ENCODE data around the gene LNX2.

The LNX2 gene

DNA sequence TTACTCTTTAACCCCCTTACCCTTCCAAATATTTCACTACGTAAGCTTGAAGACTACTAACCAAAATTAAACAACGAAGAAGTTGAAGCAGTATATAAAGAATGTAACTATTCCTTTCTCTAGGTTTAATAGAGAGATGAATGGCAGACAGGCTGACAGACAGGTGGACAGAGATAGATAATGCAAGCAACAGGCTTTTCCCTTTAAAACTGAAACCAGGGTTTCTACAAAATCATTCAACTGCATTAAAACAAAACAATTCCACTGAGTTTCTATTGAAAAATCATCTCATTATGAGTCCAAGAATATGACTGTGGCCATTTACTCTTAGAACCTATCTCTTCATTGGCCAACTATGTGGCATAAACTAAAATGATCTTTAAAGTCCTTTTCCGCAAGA, 15.2 kb downstream of the LNX2 start:
- H3K9me3 ChIP-seq (ENCODE audit: control insufficient read depth, insufficient read depth, low read length) = no peaks in the 10 kb centered on the region
- peaks cover 10% of the 10 kb centered on the region for H3K4me1 ChIP-seq (ENCODE audit: control insufficient read depth, insufficient read depth, low read length)
- H3K4me3 ChIP-seq (ENCODE audit: low read depth, low read length) = no peak overlapping the region
- H3K36me3 ChIP-seq (ENCODE audit: control insufficient read depth, insufficient read depth, low read length) = no peaks in the 10 kb centered on the region
- H3K9ac ChIP-seq (ENCODE audit: low read depth, low read length) = no peak overlapping the region
- no peaks in the 10 kb centered on the region for H3K27me3 ChIP-seq (ENCODE audit: control insufficient read depth, insufficient read depth, low read length)

DNA sequence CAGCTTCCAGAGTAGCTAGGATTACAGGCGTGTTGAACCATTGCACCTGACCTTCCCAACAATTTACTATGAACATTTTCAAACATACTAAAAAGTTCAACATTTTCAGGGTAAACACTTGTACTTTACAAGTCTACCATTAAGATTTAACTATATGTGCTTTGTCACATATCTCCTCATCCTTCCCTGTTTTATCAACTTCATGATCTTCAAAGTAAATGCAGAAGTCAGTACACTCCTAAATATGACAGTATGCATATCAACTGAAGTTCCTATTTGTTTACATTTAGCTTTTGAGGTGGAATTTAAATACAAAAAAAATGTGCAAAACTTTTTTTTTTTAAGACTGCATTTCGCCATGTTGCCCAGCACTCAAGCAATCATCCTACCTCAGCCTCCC, 18.5 kb downstream of the LNX2 start:
- H3K9ac ChIP-seq (ENCODE audit: low read depth, low read length) = no peak overlapping the region
- no peak overlapping the region for H3K4me3 ChIP-seq (ENCODE audit: low read depth, low read length)
- no peaks in the 10 kb centered on the region for H3K9me3 ChIP-seq (ENCODE audit: control insufficient read depth, insufficient read depth, low read length)
- H3K36me3 ChIP-seq (ENCODE audit: control insufficient read depth, insufficient read depth, low read length) = no peaks in the 10 kb centered on the region
- H3K4me1 ChIP-seq (ENCODE audit: control insufficient read depth, insufficient read depth, low read length) = peaks cover 9% of the 10 kb centered on the region
- no peaks in the 10 kb centered on the region for H3K27me3 ChIP-seq (ENCODE audit: control insufficient read depth, insufficient read depth, low read length)

DNA sequence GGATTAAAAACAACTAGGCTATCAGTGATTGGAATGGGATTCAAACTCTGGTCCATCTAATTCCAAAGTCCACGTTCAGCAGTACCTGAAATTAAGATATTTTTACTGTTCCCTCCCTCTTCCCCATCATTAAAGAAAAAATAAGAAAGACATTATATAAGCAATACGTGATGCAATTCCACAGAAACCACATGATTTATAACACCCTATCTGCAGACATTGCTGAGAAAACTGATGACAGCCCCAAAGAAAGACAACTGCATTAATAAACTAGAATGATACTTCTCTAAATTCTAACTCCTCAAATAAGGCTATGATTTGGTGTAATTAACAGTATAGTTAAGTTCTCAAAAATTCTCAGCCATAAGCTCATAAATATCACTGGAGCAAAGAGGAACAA, 19.1 kb downstream of the LNX2 start:
- Histone ChIP-seq H3K27me3 (ENCODE audit: control insufficient read depth, insufficient read depth, low read length) (no peaks in the 10 kb centered on the region), H3K9me3 (ENCODE audit: control insufficient read depth, insufficient read depth, low read length) (no peaks in the 10 kb centered on the region), H3K4me3 (ENCODE audit: low read depth, low read length) (no peak overlapping the region), H3K36me3 (ENCODE audit: control insufficient read depth, insufficient read depth, low read length) (no peaks in the 10 kb centered on the region), H3K4me1 (ENCODE audit: control insufficient read depth, insufficient read depth, low read length) (peaks cover 9% of the 10 kb centered on the region), H3K9ac (ENCODE audit: low read depth, low read length) (no peak overlapping the region)

DNA sequence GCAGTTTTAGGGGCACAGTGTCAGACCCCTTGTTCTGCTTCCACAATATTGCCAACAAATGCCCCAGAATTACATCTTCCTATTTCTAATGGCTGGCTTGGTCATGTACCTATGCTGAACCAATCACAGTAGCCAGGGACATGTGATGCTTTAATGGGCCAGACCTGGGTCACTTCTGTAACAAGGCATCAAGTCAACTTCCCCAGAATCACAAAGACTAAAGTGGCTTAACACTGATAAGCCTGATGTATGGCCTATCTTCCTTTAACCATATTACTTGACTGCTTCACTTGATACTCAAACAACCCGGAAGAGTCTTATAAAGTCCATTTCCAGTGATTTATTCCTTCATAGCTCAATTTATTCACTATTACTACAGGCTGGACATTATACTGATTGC, 19.6 kb downstream of the LNX2 start:
- no peak overlapping the region for H3K4me3 ChIP-seq (ENCODE audit: low read depth, low read length)
- H3K27me3 ChIP-seq (ENCODE audit: control insufficient read depth, insufficient read depth, low read length) = no peaks in the 10 kb centered on the region
- H3K4me1 ChIP-seq (ENCODE audit: control insufficient read depth, insufficient read depth, low read length) = peaks cover 9% of the 10 kb centered on the region
- no peaks in the 10 kb centered on the region for H3K36me3 ChIP-seq (ENCODE audit: control insufficient read depth, insufficient read depth, low read length)
- no peaks in the 10 kb centered on the region for H3K9me3 ChIP-seq (ENCODE audit: control insufficient read depth, insufficient read depth, low read length)
- no peak overlapping the region for H3K9ac ChIP-seq (ENCODE audit: low read depth, low read length)

DNA sequence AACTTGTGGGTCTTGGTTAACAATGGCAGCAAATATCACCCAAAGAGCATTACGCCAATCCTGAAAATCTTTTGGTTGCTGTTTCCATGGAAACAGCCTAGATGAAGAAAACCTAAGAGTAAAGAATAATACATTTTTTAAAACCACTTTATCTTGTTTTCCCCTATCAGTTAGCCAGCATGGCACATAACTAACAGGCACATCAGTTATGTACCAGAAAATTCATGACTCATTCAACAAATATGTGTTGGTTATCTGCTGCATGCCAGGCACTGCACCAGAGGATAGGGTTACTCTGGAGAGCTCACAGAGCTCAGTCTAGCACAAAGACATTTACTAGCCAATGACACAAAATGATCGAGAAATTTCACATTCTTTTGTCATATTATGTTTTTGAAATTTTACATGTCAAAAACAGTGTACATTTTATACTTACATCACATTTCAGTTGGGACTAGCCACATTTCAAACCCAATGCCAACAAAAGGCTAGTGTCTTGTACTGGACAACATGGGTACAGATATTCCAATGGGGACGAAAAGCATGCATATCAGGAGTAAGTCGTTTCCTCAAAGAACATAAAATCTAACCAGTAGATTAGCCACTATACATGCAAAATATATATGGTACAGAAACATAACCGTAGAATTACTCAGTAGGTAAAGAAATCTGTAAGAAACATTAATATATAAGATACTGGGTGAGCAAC, 20.3 kb downstream of the LNX2 start:
- Histone ChIP-seq H3K36me3 (ENCODE audit: control insufficient read depth, insufficient read depth, low read length) (no peaks in the 10 kb centered on the region), H3K27me3 (ENCODE audit: control insufficient read depth, insufficient read depth, low read length) (no peaks in the 10 kb centered on the region), H3K4me1 (ENCODE audit: control insufficient read depth, insufficient read depth, low read length) (peaks cover 9% of the 10 kb centered on the region), H3K9me3 (ENCODE audit: control insufficient read depth, insufficient read depth, low read length) (no peaks in the 10 kb centered on the region), H3K9ac (ENCODE audit: low read depth, low read length) (no peak overlapping the region), H3K4me3 (ENCODE audit: low read depth, low read length) (no peak overlapping the region)

DNA sequence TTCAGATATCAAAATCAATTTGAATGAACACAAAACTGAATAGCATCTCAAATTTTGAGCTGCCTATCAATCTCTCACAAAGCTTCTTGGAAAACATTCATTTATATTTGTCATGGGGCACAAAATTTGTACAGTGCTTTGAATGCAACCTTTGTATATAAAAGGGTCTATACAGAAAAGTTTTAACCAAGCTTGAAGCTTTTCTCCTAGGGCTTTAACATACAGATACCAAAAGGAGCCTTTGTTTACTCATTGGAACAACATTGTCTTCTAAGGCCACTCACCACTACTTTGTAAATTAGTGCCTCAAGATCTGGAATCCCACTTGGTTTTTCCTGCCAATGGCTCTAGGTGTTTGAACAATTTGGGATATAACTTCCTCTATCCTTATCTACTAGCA, 21.2 kb downstream of the LNX2 start:
- peaks cover 6% of the 10 kb centered on the region for H3K4me1 ChIP-seq (ENCODE audit: control insufficient read depth, insufficient read depth, low read length)
- H3K27me3 ChIP-seq (ENCODE audit: control insufficient read depth, insufficient read depth, low read length) = no peaks in the 10 kb centered on the region
- no peak overlapping the region for H3K4me3 ChIP-seq (ENCODE audit: low read depth, low read length)
- H3K9me3 ChIP-seq (ENCODE audit: control insufficient read depth, insufficient read depth, low read length) = no peaks in the 10 kb centered on the region
- no peak overlapping the region for H3K9ac ChIP-seq (ENCODE audit: low read depth, low read length)
- H3K36me3 ChIP-seq (ENCODE audit: control insufficient read depth, insufficient read depth, low read length) = no peaks in the 10 kb centered on the region

DNA sequence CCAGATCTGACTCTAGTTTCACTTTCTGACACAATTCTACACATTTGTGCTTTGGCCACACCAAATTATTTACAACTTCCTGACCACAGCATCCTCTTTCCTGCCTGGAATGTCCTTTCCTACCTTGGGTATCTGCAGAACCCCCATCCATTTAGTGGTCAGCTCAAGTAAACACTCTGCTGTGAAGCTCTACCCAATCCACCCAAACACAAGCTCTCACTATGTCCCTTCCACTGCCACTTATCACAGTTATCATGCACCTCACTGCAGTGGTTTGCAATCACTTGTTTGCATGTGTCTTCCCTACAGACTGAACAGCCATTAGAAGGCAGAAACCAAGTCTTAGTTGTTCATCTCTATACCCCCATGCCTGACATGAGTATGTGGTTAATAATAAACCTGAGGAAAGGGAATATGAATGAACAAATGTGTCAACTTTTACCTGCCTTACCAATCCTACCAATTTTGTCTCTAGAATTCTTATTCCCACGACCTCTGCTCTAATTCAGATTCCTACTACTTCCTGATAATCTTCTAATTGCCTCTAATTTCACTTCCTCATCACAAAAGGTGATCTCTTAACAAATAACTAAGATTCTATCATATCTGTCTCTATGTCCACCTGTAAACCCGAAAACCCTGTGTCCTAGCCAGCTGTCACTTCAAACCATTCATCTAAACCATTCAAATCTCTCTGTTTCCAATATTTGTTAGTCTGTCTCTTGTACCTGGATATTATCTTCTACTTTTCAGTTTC, 25.1 kb downstream of the LNX2 start:
- Histone ChIP-seq H3K9me3 (ENCODE audit: control insufficient read depth, insufficient read depth, low read length) (no peaks in the 10 kb centered on the region), H3K9ac (ENCODE audit: low read depth, low read length) (no peak overlapping the region), H3K4me1 (ENCODE audit: control insufficient read depth, insufficient read depth, low read length) (peaks cover 5% of the 10 kb centered on the region), H3K27me3 (ENCODE audit: control insufficient read depth, insufficient read depth, low read length) (no peaks in the 10 kb centered on the region), H3K36me3 (ENCODE audit: control insufficient read depth, insufficient read depth, low read length) (no peaks in the 10 kb centered on the region), H3K4me3 (ENCODE audit: low read depth, low read length) (no peak overlapping the region)

DNA sequence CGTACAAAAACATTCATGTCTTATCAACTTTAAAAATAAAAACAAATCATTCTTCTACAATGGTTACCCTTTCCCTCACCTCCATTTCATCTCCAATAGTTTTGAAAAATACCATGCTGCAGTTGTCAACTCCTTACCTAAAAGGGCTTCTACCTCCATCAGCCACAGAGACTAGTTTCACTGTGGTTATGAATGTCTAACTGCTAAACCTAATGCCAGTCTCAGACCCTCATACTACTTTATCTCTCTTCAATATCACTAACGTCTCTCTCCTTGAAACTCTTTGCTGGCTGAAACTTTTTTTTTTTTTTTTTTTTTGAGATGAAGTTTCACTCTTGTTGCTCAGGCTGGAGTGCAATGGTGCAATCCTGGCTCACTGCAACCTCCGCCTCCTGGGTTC, 27.1 kb downstream of the LNX2 start:
- Histone ChIP-seq H3K4me3 (ENCODE audit: low read depth, low read length) (no peak overlapping the region), H3K27me3 (ENCODE audit: control insufficient read depth, insufficient read depth, low read length) (no peaks in the 10 kb centered on the region), H3K36me3 (ENCODE audit: control insufficient read depth, insufficient read depth, low read length) (no peaks in the 10 kb centered on the region), H3K4me1 (ENCODE audit: control insufficient read depth, insufficient read depth, low read length) (no peaks in the 10 kb centered on the region), H3K9ac (ENCODE audit: low read depth, low read length) (no peak overlapping the region), H3K9me3 (ENCODE audit: control insufficient read depth, insufficient read depth, low read length) (no peaks in the 10 kb centered on the region)

DNA sequence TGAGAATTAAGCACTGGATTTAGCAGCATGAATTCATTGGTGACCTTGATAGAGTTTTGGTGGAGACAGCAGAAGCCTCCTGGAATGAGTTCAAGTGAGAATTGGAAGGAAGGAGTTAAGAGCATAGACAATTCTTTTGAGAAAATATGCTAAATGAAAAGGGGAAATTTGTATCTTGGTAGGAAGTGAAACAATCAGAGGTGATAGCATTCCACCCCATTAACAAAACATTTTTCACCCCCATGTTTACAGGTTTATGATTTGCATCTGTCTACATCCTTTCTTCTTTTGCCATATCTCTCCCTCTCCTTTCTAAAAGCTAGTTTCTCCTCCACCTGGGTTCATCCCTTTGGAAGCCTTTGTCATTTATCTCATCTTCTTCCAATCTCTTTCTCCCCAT, 27.5 kb downstream of the LNX2 start:
- no peaks in the 10 kb centered on the region for H3K36me3 ChIP-seq (ENCODE audit: control insufficient read depth, insufficient read depth, low read length)
- H3K4me3 ChIP-seq (ENCODE audit: low read depth, low read length) = no peak overlapping the region
- H3K9me3 ChIP-seq (ENCODE audit: control insufficient read depth, insufficient read depth, low read length) = no peaks in the 10 kb centered on the region
- no peaks in the 10 kb centered on the region for H3K27me3 ChIP-seq (ENCODE audit: control insufficient read depth, insufficient read depth, low read length)
- H3K9ac ChIP-seq (ENCODE audit: low read depth, low read length) = no peak overlapping the region
- H3K4me1 ChIP-seq (ENCODE audit: control insufficient read depth, insufficient read depth, low read length) = no peaks in the 10 kb centered on the region

DNA sequence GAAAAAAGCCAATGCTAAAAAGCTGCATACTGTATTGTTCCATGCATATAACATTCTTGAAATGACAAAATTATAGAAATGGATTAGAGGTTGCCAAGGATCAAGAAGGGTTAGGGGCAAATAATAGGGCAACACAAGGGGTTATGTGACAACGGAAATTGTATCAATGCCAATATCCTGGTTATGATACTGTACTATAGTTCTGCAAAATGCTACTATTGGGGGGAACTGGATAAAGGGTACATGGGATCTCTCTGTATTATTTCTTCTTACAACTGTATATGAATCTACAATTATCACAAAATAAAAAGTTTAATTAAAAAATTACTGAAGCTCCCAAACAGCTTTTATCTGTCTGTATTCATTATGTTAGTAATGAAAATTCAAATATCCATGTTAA, 31.9 kb downstream of the LNX2 start:
- no peaks in the 10 kb centered on the region for H3K36me3 ChIP-seq (ENCODE audit: control insufficient read depth, insufficient read depth, low read length)
- no peak overlapping the region for H3K9ac ChIP-seq (ENCODE audit: low read depth, low read length)
- H3K4me3 ChIP-seq (ENCODE audit: low read depth, low read length) = no peak overlapping the region
- no peaks in the 10 kb centered on the region for H3K9me3 ChIP-seq (ENCODE audit: control insufficient read depth, insufficient read depth, low read length)
- H3K4me1 ChIP-seq (ENCODE audit: control insufficient read depth, insufficient read depth, low read length) = no peaks in the 10 kb centered on the region
- no peaks in the 10 kb centered on the region for H3K27me3 ChIP-seq (ENCODE audit: control insufficient read depth, insufficient read depth, low read length)

DNA sequence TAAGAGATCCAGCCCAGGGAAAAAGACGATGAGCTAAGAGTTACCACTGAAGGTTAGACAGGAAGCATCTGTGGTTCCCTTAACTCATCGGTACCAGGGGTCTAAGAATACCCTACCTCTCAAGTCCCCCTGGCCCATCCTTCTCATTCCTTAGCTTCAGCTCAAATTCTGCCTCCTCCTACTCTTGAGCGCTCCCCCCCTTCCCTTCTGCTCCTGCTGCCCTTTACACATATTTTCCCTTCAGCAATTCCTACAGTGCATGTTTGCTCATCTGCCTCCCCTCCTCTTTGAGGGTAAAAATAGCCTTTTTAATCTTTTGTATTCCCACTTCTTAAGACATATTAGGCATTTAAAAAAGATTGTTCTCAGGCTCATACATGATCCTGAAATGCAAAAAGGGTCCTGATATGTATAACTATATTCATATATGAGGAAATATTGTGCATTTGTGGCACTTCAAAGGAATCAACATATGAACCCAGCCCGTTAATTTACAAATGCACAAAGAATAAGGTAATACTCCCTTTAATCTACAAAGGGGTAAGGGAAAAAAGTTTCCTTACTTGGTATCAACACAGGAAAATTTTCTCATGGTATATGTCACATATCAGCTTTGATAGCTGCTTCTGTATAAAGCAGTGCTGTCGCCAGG, 33.1 kb downstream of the LNX2 start:
- H3K9ac ChIP-seq (ENCODE audit: low read depth, low read length) = no peak overlapping the region
- no peaks in the 10 kb centered on the region for H3K9me3 ChIP-seq (ENCODE audit: control insufficient read depth, insufficient read depth, low read length)
- H3K27me3 ChIP-seq (ENCODE audit: control insufficient read depth, insufficient read depth, low read length) = no peaks in the 10 kb centered on the region

DNA sequence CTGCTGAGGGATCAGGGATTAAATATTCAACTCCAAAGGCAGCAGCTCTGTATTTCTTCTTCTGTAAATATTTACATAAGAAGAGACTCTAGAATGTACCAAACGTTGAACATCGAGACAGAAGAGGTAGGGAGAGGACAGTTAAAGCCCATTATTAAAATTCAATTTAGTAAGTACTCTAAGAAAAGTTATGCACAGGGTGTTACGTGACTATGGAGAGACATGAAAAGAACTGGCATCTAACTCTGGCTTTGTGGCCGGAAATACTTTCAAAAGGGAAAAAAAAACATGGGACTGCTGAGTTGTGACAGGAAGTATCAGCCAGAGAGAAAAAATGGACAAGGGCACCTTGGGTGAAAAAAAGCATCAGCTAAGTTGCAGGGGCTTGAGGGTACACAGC, 36.7 kb downstream of the LNX2 start:
- no peaks in the 10 kb centered on the region for H3K36me3 ChIP-seq (ENCODE audit: control insufficient read depth, insufficient read depth, low read length)
- H3K9me3 ChIP-seq (ENCODE audit: control insufficient read depth, insufficient read depth, low read length) = no peaks in the 10 kb centered on the region
- H3K9ac ChIP-seq (ENCODE audit: low read depth, low read length) = no peak overlapping the region
- no peak overlapping the region for H3K4me3 ChIP-seq (ENCODE audit: low read depth, low read length)
- no peaks in the 10 kb centered on the region for H3K27me3 ChIP-seq (ENCODE audit: control insufficient read depth, insufficient read depth, low read length)
- no peaks in the 10 kb centered on the region for H3K4me1 ChIP-seq (ENCODE audit: control insufficient read depth, insufficient read depth, low read length)

More for the DNA sequence above, 33.1 kb downstream of the LNX2 start:
- Histone ChIP-seq H3K4me1 (ENCODE audit: control insufficient read depth, insufficient read depth, low read length) (no peaks in the 10 kb centered on the region), H3K4me3 (ENCODE audit: low read depth, low read length) (no peak overlapping the region), H3K36me3 (ENCODE audit: control insufficient read depth, insufficient read depth, low read length) (no peaks in the 10 kb centered on the region)

Measured in iPS-15b (cell line).